Left kidney (tissue), 2 donors: Measurements from ENCODE around the gene SHB. TPM values are rescaled to one million over a fixed set of nuclear protein-coding genes. Genes with fewer than 3 reads are reported as not detected.

Experiments
- DNase-seq: peaks from one replicate; pipeline ENCODE4 v3.0.0-alpha.2; 2013
- polyA plus RNA-seq: library from polyadenylated mRNA; unstranded; fragments of 120-200 nt; gene quantifications from one replicate; pipeline ENCODE4 v1.2.1, GENCODE V29; 2013; ENCODE audit not compliant: insufficient read length

Gene SHB
- polyA plus RNA-seq, 1 donor = 14.1 TPM

DNA sequence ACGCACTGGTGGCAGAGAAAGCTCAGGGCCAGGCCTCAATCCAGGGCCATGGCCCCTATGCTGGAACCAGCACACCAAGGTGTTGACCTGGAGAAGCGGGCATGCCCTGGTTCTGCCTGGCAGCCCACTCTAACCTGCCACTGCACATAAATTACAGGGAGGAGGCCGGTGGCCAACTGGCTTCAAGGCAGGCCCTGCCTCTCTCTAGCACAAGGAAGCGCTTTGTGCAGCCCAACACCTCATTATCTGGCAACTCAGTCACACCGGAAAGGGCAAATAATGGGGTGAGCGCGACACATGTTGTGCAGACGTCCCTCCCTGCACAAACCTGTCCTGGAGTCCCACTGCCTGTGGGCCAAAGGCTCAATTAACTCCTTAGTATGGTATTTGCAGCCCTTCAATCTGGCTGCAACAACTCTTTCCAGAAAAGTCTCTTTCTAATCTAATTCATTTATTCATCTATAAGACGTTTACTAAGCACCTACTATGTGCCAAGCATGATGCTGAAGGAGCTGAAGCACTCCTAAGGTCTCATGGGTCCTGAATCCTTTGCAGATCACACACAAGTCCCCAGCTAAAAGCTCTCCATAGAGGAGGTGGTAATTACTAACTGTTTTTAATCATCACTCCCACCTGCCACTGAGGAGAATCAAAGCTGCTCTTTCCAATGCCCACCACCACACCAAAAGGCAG, 24.9 kb downstream of the SHB start:
- DNase-seq = no peak

DNA sequence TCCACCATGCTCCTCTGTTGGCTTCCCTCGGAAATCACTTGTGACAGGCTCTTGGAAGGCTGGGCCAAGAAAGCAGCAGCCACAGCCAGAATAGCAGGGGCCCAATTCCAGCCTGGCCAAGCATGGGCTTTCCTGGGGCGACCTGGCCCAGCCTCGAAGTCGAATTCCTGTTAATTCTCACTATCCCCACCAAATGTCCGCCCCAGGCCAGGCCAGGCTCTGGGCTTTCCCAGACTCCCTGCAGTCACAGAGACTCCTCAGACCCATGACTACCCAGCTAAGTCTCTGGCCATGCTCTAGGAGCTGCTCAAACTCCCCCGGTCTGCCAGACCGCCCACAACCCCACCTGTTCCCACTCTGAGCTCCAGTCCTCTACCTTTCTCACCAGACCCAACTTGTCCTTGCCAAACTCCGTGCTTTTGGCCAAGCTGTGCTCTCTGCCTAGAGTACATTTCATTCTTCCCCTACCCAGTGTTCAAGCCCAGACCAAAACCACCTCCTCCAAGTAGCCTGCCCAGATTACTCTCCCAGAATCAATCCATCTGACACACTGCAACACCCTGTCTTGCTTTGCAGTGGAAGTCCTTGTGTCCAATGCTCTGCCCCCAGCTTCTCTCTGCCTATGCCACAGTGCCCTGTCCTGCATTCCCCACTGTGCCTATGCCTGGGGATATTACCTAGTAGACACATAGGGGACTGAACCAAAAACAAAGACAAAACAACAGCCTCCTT, 26.2 kb downstream of the SHB start:
- DNase-seq = no peak

DNA sequence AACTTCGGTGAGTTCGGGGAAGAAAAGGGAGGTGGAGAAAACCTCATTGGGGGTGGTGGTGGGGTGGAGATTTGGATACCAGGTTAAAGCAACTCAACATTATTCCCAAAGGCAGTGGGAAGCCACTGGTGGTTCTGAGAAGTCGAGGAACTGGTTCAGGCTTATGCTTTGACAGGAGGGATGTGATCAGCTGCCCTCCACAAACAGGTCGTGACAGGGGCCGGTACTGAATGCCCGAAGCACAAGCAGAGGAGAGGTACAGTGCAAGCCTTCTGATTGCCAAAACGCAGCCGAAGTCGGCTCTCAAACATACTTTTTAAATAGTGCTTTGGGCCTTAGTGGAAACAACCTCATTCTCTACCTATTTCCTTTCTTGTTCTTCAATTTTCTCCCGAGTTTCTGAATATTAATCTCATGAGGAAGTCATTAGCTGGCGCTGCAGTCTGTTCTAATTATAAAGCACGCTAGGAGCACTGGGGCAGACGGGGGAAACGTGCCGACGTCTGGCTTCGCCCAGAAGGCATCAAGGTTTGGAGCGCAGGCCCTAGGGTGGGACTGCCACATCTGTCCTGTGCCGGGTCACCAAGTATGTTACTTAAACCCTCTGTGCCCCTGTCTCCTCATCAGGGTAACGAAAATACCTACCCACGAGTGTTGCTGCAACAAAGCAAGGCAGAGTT, 27.3 kb downstream of the SHB start:
- no peak for DNase-seq

DNA sequence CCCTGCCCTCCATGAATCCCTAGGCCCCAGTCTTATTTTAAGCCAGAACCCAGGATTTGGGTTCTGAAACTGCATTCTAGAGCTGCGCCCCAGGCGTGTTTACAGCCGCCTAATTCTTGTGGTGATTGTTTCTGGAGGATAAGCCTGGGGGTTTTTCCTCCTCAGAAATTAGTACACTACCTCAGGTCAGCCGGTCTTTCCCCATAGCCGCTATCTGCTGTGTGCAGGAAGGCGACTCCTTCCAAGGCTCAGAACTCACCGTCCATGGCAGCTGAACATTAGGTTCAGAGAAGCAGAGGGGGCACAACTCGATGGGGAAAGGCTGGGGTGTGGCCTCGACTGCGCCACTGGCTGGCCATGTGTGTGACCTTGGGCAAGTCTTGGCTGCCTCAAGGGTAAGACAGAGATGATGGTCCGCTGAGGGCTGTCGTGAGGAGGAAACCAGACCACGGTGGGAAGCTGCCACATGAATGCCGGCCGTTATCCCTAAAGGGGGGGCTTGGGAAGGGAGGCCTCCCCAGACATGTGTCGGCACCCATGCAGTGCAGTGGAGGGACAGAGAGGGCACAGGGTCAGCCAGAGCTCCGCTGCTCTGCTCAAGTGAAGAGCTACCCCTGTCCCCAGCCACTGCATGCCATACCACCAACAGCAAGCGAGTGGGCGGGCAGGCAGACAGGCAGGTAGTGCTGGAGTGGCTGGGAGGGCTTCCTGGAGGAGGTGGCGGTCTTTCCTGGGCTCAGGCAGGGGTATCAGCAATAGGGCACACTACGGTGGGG, 28.9 kb downstream of the SHB start:
- DNase-seq = no peak

DNA sequence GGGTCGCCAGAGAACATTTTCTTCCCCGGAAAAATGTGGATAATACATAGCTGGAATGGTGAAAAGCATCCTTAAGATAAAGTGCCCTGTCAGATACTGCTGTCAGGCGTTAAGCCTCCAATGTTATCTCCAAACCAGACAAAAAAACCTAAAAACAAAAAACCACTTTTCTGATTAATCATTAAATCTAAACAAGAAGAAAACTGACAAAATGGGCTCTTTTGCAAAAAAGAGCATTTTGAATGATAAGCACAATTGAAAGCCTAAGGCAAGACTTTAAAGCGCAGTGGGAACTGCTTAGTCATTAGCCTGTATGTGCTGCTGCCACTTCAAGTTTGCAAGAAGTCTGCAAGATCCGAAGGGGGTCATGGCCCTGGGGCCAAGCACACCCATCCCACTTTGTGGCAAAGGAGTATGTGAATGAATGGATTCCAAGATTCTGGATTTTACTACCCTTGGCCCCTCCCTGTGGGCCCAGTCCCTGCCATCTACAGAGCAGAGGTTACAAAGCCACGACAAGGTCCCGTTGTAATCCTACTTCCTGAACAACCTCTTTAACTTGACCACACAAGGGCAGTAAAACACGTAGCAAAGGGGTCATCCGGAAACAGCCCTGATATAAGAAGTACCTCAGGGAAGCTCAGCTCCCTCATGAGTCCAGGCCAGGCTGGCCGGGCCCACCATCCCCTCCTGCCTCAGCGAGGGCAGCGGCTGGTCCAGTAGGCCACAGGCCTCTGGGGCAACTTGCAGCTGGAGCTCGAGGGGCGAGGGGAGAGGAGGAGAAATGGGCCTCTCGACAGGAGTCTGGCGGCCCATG, 29.7 kb downstream of the SHB start:
- no peak for DNase-seq

DNA sequence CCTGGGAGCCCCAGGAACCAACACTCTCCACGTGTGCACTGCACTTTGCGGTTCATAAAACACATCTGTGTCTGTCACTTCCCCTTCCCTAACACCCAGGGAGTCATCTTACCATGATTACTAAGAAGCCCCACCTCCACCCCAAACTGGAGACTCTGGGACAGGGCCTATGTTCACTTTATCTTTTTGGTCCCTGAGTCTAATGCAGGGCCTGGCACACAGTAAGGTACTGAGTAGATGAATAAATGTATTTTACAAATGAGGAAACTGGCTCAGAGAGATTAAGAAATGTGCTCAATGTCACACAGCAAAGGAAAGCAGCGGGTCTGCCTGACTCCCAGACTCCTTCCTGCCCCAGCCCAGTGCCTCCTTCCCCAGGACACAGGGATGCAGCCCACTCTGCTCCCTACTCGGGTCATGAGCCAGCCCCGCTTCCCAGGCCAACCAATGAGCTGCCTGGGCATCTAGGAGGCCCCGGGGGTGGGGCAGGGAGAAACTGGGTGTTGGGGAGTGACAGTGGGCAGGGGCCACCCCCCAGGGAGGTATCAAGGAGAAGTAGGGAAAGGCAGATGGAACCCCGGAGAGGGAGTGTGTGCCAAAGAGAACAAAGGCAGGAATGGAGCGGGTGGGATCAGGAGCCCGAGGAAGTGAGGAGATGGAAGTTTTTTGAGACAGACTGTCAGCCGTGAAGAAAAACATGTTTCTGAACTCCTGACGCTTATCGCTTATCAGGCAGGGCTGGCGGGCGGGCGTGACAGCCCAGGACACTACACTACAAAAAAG, 30.5 kb downstream of the SHB start:
- no peak for DNase-seq

DNA sequence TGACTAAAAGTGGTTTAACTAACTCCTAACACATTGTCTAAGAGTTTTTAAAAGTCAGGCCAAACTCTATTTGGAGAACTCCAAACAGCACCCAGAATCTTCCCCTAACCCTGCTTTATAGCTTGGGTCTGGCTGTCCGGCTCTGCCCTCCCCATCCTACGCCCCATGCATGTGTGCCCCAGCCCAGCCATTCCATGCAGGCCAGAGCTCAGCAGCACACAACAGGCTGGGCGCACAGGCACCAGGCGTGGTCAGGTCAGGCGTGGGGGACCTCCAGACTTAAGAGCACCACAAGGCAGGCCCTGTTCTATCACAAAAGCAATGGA, 31.1 kb downstream of the SHB start:
- DNase-seq = no peak

DNA sequence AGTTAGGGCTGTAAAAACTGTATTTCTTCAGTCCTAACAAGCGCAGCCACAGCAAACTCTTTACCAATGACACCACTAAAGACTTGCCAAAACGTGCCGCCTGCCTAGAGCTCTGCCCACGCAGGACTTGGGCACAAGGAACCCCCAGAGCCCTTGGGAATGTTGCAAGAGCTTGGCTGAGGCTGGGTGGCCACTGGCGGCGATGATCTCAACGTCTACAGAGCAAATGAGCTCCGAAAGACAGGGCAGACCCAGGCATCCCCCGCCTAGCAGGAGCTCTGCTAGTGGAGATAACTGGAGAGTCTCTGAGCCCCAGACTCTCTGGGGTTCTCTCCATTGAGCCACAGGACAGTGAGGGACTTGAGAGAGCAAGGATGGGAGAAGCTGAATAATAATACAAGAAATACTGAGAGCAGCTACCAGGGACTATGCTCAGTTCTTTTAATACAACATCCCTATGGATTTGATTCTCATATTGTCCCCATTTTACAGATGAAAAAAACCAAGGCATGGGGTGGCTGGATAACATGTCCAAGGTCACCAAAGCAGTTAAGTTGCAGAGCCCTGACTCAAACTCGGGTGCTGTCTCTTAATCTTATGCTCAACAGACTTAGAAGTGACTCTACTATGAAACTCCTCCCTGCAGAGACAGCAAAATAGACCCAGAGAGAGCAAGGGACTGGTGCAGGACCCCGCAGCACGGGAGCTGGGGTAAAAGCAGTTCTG, 32.5 kb downstream of the SHB start:
- no peak for DNase-seq

DNA sequence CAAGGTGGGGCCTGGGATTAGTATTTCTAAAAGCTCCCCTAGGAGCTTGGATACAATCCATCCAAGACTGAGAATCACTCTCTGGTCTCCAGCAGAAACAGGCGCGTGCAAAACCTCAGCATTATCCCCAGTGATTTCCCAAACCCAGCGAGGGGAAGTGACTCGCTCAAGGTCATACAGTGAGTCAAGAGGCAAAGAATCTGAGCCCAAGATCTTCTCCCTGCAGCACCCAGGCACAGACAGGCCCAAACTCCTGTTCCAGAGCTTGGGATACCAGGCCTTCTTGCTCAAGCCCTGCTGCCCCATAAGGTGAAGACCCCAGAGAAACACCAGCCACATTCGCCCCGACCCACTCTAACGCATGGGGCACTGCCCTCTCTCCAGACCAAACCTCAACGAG, 33.2 kb downstream of the SHB start:
- DNase-seq = no peak

DNA sequence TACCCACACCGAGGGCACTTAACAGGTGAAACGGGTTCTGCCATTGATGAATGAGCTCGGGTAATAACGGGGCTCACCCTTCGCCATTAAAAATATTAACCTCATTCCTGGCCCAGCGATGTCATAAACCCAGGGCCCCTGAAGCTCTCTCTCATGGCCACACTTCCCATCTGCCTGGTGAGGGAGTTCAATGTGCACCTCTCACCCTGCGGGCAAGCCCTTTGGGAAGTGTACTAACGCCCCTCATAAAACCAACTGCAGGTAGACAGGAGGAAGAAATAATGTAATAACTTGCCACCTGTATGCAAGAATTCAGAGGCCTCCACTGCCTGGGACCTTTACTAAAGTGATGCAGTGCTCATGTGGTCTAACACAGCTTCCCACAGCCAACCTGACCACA, 35.1 kb downstream of the SHB start:
- no peak for DNase-seq

DNA sequence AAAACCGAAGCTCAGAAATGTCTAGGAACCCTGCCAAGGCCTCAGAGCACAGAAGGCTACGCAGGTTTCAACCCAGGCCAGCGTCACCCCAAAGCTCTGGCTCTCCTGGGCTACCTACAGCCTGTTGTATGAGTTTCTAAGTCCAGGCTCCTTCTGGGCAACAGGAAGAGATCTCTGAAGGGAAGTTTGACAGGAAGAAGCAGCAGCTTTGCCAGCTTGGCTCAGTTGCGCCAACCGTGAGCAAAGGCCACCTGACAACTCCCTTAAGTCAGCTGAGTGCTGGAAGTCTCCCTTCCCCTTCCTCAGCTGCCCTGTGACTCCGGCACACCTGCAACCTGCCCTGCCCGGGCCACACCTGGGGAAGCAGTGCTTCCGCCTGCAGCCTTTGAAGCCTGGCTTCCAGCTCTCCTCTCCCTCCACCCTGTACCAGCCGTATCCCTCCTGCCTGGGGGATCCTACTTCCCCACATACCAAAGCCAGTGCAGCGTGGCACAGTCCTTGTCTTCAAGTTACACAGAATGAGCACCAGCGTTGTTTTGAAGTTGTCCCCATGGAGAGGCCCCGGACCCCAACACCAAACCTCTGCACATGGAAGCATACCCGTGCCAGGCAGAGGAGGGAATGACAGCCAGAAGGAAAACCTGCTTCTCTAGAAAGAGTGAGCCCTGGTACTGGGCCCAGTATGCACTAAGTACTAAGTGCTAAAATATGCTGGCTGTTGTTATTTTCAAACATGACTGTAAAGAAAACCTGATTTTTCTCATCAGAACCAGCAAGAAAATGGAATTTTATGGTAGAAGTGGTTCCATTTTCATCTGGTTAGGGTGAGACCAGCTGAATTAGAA, 36.5 kb downstream of the SHB start:
- no peak for DNase-seq

DNA sequence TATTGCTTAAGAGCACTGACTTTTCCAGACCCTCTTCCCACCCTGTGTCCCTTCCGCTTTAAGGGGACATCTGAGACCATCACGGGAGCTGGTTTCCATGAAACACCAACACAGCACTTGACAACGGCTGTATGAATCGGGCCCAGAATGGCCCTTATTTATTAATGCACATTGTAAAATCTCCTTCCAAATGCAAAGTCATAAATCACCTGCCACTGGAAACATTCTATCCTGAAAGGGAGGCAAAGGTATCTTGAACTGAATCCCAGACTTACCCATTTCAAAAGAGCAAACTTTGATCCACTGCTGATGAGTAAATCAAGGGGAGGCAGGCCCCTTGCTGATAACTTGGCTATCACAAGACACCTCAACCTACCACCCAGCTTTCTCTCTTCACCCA, 37.4 kb downstream of the SHB start:
- DNase-seq = no peak

DNA sequence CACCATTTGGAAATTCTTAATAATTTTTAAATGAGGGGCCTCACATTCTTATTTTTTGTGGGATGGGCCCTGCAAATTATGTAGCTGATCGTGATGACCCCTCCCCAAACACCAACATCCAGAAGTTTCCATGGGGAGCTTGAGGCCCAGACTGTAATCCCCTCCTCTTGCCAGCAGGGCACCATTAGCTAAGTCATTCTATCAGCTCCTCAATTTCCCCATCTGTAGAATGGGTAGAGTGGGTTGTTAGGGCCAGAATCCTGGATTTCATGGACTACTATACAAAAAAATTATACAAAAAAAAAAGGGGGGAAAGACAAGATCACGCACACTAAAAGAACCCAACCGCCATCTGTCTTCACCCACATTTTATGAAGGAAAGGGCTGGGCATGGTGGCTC, 38.4 kb downstream of the SHB start:
- no peak for DNase-seq

DNA sequence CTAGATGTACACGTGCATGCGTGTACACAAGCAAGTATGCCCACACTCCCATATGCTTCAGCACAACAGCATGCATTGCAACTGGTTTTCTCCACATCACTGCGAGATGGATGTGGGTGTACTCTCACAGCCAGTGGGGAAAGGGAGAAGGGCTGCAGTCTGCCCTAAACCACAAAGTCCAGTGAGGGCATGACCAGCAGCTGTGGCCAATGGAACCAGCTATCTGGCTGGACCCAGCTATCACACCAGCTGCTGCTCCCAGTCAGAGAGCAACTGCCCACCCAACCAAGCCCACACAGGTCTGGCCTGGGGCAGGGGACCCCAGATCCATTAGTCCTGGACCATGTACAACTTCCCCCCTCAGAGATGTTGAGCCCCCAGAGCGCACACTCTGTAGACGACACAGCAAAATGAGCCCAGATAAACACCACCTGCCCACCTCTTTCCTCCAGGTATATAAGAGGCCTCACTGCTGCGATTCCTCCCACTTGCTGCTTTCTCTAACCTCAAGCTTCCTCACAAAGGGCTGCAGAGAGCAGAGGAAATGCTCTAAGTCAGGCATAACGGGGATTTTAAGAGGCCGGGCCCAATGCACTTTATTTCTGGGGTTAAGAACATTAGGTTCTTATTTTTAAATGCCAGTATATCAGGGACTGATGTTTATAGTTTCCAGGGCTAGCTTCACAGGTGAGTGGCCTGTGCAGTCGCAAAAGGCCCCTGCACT, 39.0 kb downstream of the SHB start:
- DNase-seq = no peak

DNA sequence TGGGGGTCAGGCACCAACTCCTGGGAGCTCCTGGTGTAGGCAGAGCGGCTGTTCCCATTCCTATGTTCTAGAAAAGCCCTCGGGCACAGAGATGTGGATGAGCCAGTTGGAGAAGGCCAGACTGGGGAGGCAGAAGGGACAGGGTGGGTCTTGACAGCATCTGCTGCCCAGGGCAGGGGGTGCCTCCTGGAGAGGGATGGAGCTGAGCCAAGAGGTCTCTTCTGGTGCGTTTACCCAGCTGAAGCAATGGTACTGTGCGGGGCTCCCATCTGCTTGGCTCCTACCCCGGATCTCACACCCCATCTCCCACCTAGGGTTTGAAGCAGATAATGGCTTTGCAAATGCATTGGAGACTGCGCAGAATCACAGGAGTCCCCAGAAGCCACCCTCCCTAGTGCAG, 41.3 kb downstream of the SHB start:
- DNase-seq = no peak

DNA sequence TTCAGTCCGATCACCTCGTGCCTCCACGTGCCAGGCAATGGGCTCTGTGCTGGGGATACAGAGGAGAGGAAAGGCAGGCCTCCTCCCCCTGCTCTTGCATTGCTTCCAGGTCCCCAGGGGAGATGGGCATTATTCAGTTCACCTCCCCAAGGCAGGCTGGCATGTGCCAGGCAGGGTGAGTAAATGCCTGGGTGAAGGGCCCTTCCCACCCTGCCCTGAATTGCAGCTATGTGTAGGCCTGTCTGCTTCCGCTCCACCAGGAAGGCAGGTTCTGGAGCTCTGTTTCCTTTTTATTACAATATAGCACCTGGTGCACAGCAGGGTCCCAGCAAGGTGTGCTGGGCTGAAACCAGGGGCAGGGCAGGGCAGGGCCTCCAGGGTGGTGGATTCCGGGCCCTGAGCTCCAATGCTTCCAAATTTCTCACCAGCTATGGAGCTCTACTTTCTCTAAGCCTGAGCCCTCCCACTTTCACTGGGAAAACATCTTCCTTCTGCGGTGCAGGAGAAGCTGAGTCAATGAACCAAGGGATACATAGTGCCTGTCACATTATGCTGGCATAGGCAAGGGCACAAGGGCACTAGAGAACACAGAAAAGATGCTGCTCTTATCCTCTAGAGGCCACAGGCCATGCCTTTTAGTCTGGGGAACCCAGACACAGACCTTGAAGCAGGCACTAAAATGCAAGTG, 42.0 kb downstream of the SHB start:
- DNase-seq = no peak

DNA sequence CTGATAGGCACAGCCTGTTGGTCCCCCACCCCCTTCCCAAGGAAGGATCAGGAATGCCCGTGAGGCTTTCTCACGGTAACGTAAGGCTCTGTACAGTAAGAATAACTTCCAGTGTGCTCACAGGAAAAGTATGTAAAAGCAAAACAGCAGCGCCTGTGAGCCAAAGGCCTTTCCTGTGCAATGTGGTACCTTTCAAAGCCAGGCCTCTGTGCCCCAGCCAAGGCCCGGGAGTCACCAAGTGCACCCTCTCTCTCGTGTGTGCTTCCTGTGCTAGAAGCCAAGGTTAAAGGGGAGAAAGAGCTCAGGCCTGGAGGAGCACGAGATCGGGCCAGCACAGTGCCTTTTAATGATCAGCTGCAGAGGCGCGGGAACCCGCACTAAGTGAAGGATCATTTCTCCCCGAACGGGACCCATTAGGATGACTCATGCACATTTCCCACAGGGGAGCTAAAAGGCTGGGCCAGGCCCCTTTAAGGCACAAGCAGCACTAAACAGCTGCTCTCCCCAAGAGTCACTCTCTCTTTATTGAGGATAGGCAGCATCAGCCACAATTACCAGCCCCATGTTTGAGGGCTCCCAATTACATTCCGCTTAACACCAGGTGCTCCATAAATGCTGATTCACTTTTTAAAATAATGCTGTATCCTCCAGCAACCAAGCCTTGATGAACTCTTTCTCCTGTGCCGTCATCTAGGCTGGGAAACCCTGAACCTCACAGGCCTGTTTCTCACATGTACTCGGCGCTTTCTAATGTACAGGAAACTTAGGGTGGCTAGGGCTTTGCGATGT, 42.8 kb downstream of the SHB start:
- DNase-seq = no peak
